A549 (cell line): ENCODE results near the gene DNAH5. TPM values are rescaled to one million over a fixed set of nuclear protein-coding genes. Genes with fewer than 3 reads are reported as not detected.

Source experiments
- ATAC-seq, 2 experiments: fragments of 200-7000 bp in 1 of 2; fragments of >200 bp in 1 of 2; cut with Nextera tagmentation in 1 of 2; cut with Tn5 transposase in 1 of 2; 3 replicates each; pipeline versions ENCODE4 v1.8.0 to v1.9.1; 2018 to 2020; ENCODE audit warnings: mild to moderate bottlenecking in 1 of 2, moderate library complexity in 1 of 2
- CTCF ChIA-PET: fragments of 300-600 bp; sonication (Branson Sonifier 250); formaldehyde crosslinking; extraction: SDS; loops from one replicate; lab custom pipeline; 2021; ENCODE audit warnings: antibody characterized with exemption, inconsistent platforms; lab: Yijun Ruan, JAX
- POLR2A ChIA-PET: fragments of 350-600 bp; formaldehyde crosslinking; extraction: SDS; loops from one replicate; lab custom pipeline; 2021; ENCODE audit warnings: antibody characterized with exemption, inconsistent platforms; lab: Yijun Ruan, JAX
- DNase-seq, 2 experiments: peaks; one replicate each; pipeline versions ENCODE4 v3.0.0 to v3.0.0-alpha.2; 2011 to 2016; ENCODE audit warnings: low read depth in 1 of 2, low spot score in 1 of 2
- FAIRE-seq: peaks from 2 replicates; lab custom pipeline; 2011; peaks lifted over from hg19 to GRCh38; lab: Jason Lieb, UNC
- H3K27ac ChIP-seq, 2 experiments: fragments of >200 bp; sonication (Bioruptor Twin); formaldehyde crosslinking; 3 replicates each; pipeline ENCODE4 v1.5.1; 2016 to 2017
- H3K4me1 ChIP-seq: fragments of >200 bp; sonication (Bioruptor Twin); formaldehyde crosslinking; 3 replicates; pipeline ENCODE4 v1.6.1; 2016
- H3K4me2 ChIP-seq: fragments of >200 bp; sonication (Bioruptor Twin); formaldehyde crosslinking; 3 replicates; pipeline ENCODE4 v1.6.1; 2016
- H3K4me3 ChIP-seq: fragments of >200 bp; sonication (Bioruptor Twin); formaldehyde crosslinking; 3 replicates; pipeline ENCODE4 v1.5.1; 2016
- H3K9me3 ChIP-seq: fragments of >200 bp; sonication (Bioruptor Twin); formaldehyde crosslinking; 3 replicates; pipeline ENCODE4 v1.6.1; 2016
- CBX8 ChIP-seq: fragments of 200-600 bp; sonication (generic); IDR thresholded peaks from 2 replicates; pipeline ENCODE4 v1.6.1; 2016
- CHD2 ChIP-seq: fragments of 150-350 bp; IDR thresholded peaks from 2 replicates; pipeline ENCODE4 v1.6.1; 2014; ENCODE audit warnings: low read length; ENCODE audit not compliant: partially characterized antibody
- CHD4 ChIP-seq: fragments of 200-600 bp; sonication (generic); IDR thresholded peaks from 2 replicates; pipeline ENCODE4 v1.6.1; 2016; ENCODE audit warnings: antibody characterized with exemption, mild to moderate bottlenecking, borderline replicate concordance
- EHF ChIP-seq: fragments of 250-450 bp; sonication (Bioruptor Pico); IDR thresholded peaks from 2 replicates; pipeline ENCODE4 v1.5.0; 2020; ENCODE audit warnings: mild to moderate bottlenecking
- FOSB ChIP-seq: fragments of 250-450 bp; sonication (Bioruptor Pico); IDR thresholded peaks from 2 replicates; pipeline ENCODE4 v1.5.0; 2020; ENCODE audit warnings: mild to moderate bottlenecking, moderate library complexity
- FOSL2 ChIP-seq, 2 experiments: fragments of 450-650 bp in 1 of 2; fragments of >200 bp in 1 of 2; sonication (Bioruptor Twin) in 1 of 2; formaldehyde crosslinking; IDR thresholded peaks; 2 replicates each; pipeline versions ENCODE4 v1.5.0 to v1.6.1; 2016 to 2020; ENCODE audit warnings: mild to moderate bottlenecking in 1 of 2, moderate library complexity in 1 of 2
- GATA3 ChIP-seq: IDR thresholded peaks from 2 replicates; pipeline ENCODE4 v1.6.1; 2012; ENCODE audit warnings: borderline replicate concordance
- HEYL ChIP-seq: fragments of 250-450 bp; sonication (Bioruptor Pico); IDR thresholded peaks from 2 replicates; pipeline ENCODE4 v1.8.0; 2021; ENCODE audit warnings: mild to moderate bottlenecking, moderate library complexity
- HMGXB4 ChIP-seq: fragments of 250-450 bp; sonication (Bioruptor Pico); IDR thresholded peaks from 2 replicates; pipeline ENCODE4 v1.5.0; 2021; ENCODE audit warnings: mild to moderate bottlenecking, moderate library complexity, borderline replicate concordance
- HOXB13 ChIP-seq: fragments of 250-450 bp; sonication (Bioruptor Pico); IDR thresholded peaks from 2 replicates; pipeline ENCODE4 v1.5.0; 2020; ENCODE audit warnings: low read depth, mild to moderate bottlenecking, moderate library complexity
- JUN ChIP-seq, 2 experiments: fragments of >200 bp; sonication (Bioruptor Twin); formaldehyde crosslinking; IDR thresholded peaks; 2 replicates in 1 of 2; 3 replicates in 1 of 2; pipeline ENCODE4 v1.6.1; 2016 to 2017
- MAFK ChIP-seq: fragments of 450-650 bp; IDR thresholded peaks from 2 replicates; pipeline ENCODE4 v1.6.1; 2014; ENCODE audit not compliant: partially characterized antibody
- MAX ChIP-seq: IDR thresholded peaks from 2 replicates; pipeline ENCODE4 v1.6.1; 2012
- NFE2L2 ChIP-seq: fragments of 150-350 bp; conservative IDR thresholded peaks from 2 replicates; pipeline ENCODE4 v1.6.1; 2014; ENCODE audit warnings: low read length
- NPAS2 ChIP-seq: fragments of 250-450 bp; sonication (Bioruptor Pico); IDR thresholded peaks from 2 replicates; pipeline ENCODE4 v1.8.0; 2022; ENCODE audit warnings: mild to moderate bottlenecking, moderate library complexity, borderline replicate concordance
- RAD21 ChIP-seq, 2 experiments: fragments of >200 bp in 1 of 2; sonication (Bioruptor Twin) in 1 of 2; formaldehyde crosslinking in 1 of 2; IDR thresholded peaks in 1 of 2; conservative IDR thresholded peaks in 1 of 2; 2 replicates in 1 of 2; 3 replicates in 1 of 2; pipeline ENCODE4 v1.6.1; 2012 to 2018; ENCODE audit warnings: inconsistent platforms in 1 of 2
- RARB ChIP-seq: fragments of 250-450 bp; sonication (Bioruptor Pico); IDR thresholded peaks from 2 replicates; pipeline ENCODE4 v1.8.0; 2021; ENCODE audit warnings: mild to moderate bottlenecking, moderate library complexity
- RNF2 ChIP-seq: fragments of 200-600 bp; sonication (generic); IDR thresholded peaks from 2 replicates; pipeline ENCODE4 v1.6.1; 2016; ENCODE audit warnings: low read depth, mild to moderate bottlenecking, antibody characterized with exemption, moderate library complexity, borderline replicate concordance
- ZFP36 ChIP-seq: fragments of 450-650 bp; IDR thresholded peaks from 2 replicates; pipeline ENCODE4 v1.6.1; 2014; ENCODE audit warnings: borderline replicate concordance; ENCODE audit not compliant: partially characterized antibody
- WGBS: methylation state at CpG from one replicate; pipeline ENCODE4 v1.1.6; 2017; ENCODE audit errors: missing lambda C conversion rate; 5-methylcytosine and 5-hydroxymethylcytosine counted together
- polyA plus RNA-seq, 4 experiments: library from polyadenylated mRNA; depleted of rRNA in 3 of 4; stranded (reverse); fragments of >200 nt; fragmentation: RNase III in 1 of 4; extraction: RNeasy Plus Mini Kit Qiagen cat#74134 plus additional on column Dnase treatment in 1 of 4; gene quantifications; 2 replicates in 3 of 4; 3 replicates in 1 of 4; pipeline ENCODE4 v1.2.3, GENCODE V29; 2011 to 2017
- TF ChIP-seq, protein P1 (sequence below): fragments of 150-350 bp; IDR thresholded peaks from 2 replicates; pipeline ENCODE4 v1.6.1; 2014; ENCODE audit warnings: low read depth, mild to moderate bottlenecking, low read length
- TF ChIP-seq, protein P2 (sequence below): fragments of >200 bp; sonication (Bioruptor Twin); formaldehyde crosslinking; IDR thresholded peaks from 3 replicates; pipeline ENCODE4 v1.6.1; 2016
- TF ChIP-seq, protein P3 (sequence below): fragments of 450-650 bp; IDR thresholded peaks from 2 replicates; pipeline ENCODE4 v1.6.1; 2014; ENCODE audit warnings: antibody characterized with exemption

Gene DNAH5
- polyA plus RNA-seq, 2 of the 4 experiments (the other 2 are of a cell fraction) = 0.15 to 1.0 TPM

DNA sequence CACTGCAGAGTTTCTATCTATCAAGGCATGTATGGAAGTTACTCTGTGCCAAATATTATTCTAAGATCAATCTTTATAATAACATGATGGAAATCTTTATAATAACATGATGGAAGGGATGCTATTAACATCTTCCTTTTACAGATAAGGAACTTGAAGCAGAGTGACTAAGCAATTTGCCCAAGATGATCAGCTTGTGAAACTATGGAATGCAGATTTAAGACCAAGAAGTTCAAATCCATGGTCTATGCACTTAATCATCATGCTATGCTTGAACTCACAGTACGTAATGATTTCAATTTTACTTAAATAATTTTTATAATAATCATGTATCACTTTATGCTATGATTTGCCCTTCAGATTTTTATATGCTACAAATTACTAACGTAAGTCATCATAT, 123.1 kb downstream of the DNAH5 start:
- no peak overlapping the region for H3K4me3 ChIP-seq
- DNase-seq (no peak), FAIRE-seq (no peak), ATAC-seq (no peak)
- 76% methylated on average over 2 of the region's 2 CpGs for WGBS
- H3K27ac ChIP-seq = no peak overlapping the region
- TF ChIP-seq RNF2 (no peak), NFE2L2 (no peak), GATA3 (no peak), EHF (CRISPR knock-in tag) (no peak), FOSL2 (IDR thresholded peaks at IDR 0.05) (no peak), FOSL2 (CRISPR knock-in tag; IDR thresholded peaks at IDR 0.05) (no peak), NPAS2 (CRISPR knock-in tag) (no peak), RARB (no peak), CHD2 (no peak), FOSB (CRISPR knock-in tag) (no peak), JUN (IDR thresholded peaks at IDR 0.05) (no peak), ZFP36 (no peak), HMGXB4 (no peak), HEYL (CRISPR knock-in tag) (no peak), HOXB13 (CRISPR knock-in tag) (no peak), RAD21 (conservative IDR thresholded peaks at IDR 0.05 in 1 of 2, IDR thresholded peaks at IDR 0.05 in 1 of 2) (no peak), CHD4 (no peak), CBX8 (no peak)
- TF ChIP-seq, protein P1, sequence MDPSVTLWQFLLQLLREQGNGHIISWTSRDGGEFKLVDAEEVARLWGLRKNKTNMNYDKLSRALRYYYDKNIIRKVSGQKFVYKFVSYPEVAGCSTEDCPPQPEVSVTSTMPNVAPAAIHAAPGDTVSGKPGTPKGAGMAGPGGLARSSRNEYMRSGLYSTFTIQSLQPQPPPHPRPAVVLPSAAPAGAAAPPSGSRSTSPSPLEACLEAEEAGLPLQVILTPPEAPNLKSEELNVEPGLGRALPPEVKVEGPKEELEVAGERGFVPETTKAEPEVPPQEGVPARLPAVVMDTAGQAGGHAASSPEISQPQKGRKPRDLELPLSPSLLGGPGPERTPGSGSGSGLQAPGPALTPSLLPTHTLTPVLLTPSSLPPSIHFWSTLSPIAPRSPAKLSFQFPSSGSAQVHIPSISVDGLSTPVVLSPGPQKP = no peak
- TF ChIP-seq, protein P2, sequence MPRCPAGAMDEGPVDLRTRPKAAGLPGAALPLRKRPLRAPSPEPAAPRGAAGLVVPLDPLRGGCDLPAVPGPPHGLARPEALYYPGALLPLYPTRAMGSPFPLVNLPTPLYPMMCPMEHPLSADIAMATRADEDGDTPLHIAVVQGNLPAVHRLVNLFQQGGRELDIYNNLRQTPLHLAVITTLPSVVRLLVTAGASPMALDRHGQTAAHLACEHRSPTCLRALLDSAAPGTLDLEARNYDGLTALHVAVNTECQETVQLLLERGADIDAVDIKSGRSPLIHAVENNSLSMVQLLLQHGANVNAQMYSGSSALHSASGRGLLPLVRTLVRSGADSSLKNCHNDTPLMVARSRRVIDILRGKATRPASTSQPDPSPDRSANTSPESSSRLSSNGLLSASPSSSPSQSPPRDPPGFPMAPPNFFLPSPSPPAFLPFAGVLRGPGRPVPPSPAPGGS = no peak
- H3K4me1 ChIP-seq = no peaks in the 10 kb centered on the region
- H3K4me2 ChIP-seq = no peak overlapping the region
- POLR2A ChIA-PET = no interaction called here
- CTCF ChIA-PET = no interaction called here
- no peaks in the 10 kb centered on the region for H3K9me3 ChIP-seq

DNA sequence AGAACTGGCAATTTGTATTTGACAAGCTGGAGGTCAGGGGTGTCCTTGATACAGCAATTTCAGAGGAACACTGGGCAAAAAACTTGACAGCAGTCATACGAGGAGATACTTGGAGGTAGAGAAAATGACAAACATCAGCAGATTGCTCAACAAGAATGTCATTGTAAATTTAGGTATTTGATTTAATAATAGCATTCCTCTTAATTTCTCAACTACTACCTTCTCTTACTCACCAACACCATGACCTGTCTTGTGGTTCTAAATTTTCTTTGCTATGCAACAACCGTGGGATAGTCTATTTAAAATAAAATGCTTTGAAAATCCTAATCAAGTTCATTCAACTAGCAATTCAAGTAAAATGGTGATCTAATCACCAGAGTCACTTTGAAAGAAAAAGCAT, 128.4 kb downstream of the DNAH5 start:
- CTCF ChIA-PET = no interaction called here
- no peak overlapping the region for H3K27ac ChIP-seq
- H3K4me1 ChIP-seq = no peaks in the 10 kb centered on the region
- POLR2A ChIA-PET = no interaction called here
- no peak for DNase-seq
- no peak overlapping the region for H3K4me3 ChIP-seq
- ATAC-seq = no peak
- H3K9me3 ChIP-seq = no peaks in the 10 kb centered on the region
- no peak for FAIRE-seq
- 37% methylated on average over 2 of the region's 2 CpGs for WGBS
- TF ChIP-seq MAX (no peak), MAFK (peak; percentile 5), GATA3 (no peak)
- TF ChIP-seq, protein P3, sequence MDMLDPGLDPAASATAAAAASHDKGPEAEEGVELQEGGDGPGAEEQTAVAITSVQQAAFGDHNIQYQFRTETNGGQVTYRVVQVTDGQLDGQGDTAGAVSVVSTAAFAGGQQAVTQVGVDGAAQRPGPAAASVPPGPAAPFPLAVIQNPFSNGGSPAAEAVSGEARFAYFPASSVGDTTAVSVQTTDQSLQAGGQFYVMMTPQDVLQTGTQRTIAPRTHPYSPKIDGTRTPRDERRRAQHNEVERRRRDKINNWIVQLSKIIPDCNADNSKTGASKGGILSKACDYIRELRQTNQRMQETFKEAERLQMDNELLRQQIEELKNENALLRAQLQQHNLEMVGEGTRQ = no peak
- H3K4me2 ChIP-seq = no peak overlapping the region
